Endometrial microvascular endothelial cells (primary cell): Measurements from ENCODE around the gene AOC2. TPM values are rescaled to one million over a fixed set of nuclear protein-coding genes. Genes with fewer than 3 reads are reported as not detected.
"Not testable (repeated sequence)": the region's sequence is repeated elsewhere in the genome, so short reads cannot be mapped to it uniquely, and the experiment has no call there.

Source experiments
- in situ Hi-C: cut with HindIII; loops from 2 replicates; pipeline ENCODE4 v1.10.0; 2017; ENCODE audit warnings: low sequenced_read_pairs, low pct_unique_long_range_greater_than_20kb; ENCODE audit errors: inconsistent ontology term
- total RNA-seq: library from RNA; depleted of rRNA; stranded (reverse); fragments of >200 nt; gene quantifications from one replicate; pipeline ENCODE4 v1.2.3, GENCODE V29; 2015; ENCODE audit errors: inconsistent ontology term

AOC2 gene
- total RNA-seq, 1 donor from 2014 or later: 0.09 TPM

GRCh38 chr17:42898147-42898811, 53.9 kb downstream of the AOC2 start:
- in situ Hi-C loops: no loop called here

GRCh38 chr17:42899981-42900380, 55.6 kb downstream of the AOC2 start:
- in situ Hi-C loops: not testable (repeated sequence)

Other genes with a start within 250 kb of the AOC2 start
- 65.9 TPM for gene RETREG3, start 235.2 kb upstream of the AOC2 start, total RNA-seq
- 137 TPM for gene TUBG1, start 234.9 kb upstream of the AOC2 start, total RNA-seq
- gene TUBG2, start 185.3 kb upstream of the AOC2 start, total RNA-seq: 7.4 TPM
- gene PLEKHH3, start 167.6 kb upstream of the AOC2 start, total RNA-seq: 9.6 TPM
- 1.5 TPM for gene CCR10, start 162.7 kb upstream of the AOC2 start, total RNA-seq
- gene CNTNAP1, start 162.0 kb upstream of the AOC2 start, total RNA-seq: 29.7 TPM
- 13.5 TPM for gene EZH1, start 99.5 kb upstream of the AOC2 start, total RNA-seq
- gene RAMP2, start 83.4 kb upstream of the AOC2 start, total RNA-seq: 2.8 TPM
- 70.5 TPM for gene VPS25, start 71.1 kb upstream of the AOC2 start, total RNA-seq
- 6.5 TPM for gene WNK4, start 64.0 kb upstream of the AOC2 start, total RNA-seq
- 79.3 TPM for gene COA3, start 45.9 kb upstream of the AOC2 start, total RNA-seq
- 0.37 TPM for gene CNTD1, start 45.7 kb upstream of the AOC2 start, total RNA-seq
- gene BECN1, start 20.3 kb upstream of the AOC2 start, total RNA-seq: 109 TPM
- gene PSME3, start 11.2 kb upstream of the AOC2 start, total RNA-seq: 163 TPM
- gene AOC3, start 6.6 kb downstream of the AOC2 start, total RNA-seq: not detected
- not detected for gene G6PC1, start 56.2 kb downstream of the AOC2 start, total RNA-seq
- 34.3 TPM for gene AARSD1, start 119.9 kb downstream of the AOC2 start, total RNA-seq
- gene PTGES3L, start 135.5 kb downstream of the AOC2 start, total RNA-seq: not detected
- gene RUNDC1, start 136.0 kb downstream of the AOC2 start, total RNA-seq: 7.3 TPM
- 880 TPM for gene RPL27, start 153.8 kb downstream of the AOC2 start, total RNA-seq
- gene IFI35, start 162.2 kb downstream of the AOC2 start, total RNA-seq: 62.6 TPM
- 599 TPM for gene VAT1, start 177.8 kb downstream of the AOC2 start, total RNA-seq
- under 0.01 TPM for gene RND2, start 180.7 kb downstream of the AOC2 start, total RNA-seq